Endothelial cell of umbilical vein (primary cell): Measurements from ENCODE around the gene CHST14. TPM values are rescaled to one million over a fixed set of nuclear protein-coding genes. Genes with fewer than 3 reads are reported as not detected.
"Not testable (repeated sequence)": the region's sequence is repeated elsewhere in the genome, so short reads cannot be mapped to it uniquely, and the experiment has no call there.

ENCODE experiments used
- BruUV-seq: library from RNA; stranded (reverse); fragments of 400-500 nt; replicated peaks from 2 replicates; lab custom pipeline; 2021; lab: Mats Ljungman, UMichigan
- CTCF ChIA-PET: fragments of 300-600, 350-600 bp; sonication (Branson Sonifier 250); formaldehyde crosslinking; loops from one replicate; lab custom pipeline; 2021; ENCODE audit warnings: antibody characterized with exemption, inconsistent platforms; lab: Charles Lee
- POLR2A ChIA-PET: fragments of 300-600, 350-600 bp; sonication (Branson Sonifier 250); formaldehyde crosslinking; loops from one replicate; lab custom pipeline; 2021; ENCODE audit warnings: antibody characterized with exemption, inconsistent platforms; lab: Charles Lee
- DNase-seq: peaks from one replicate; pipeline ENCODE4 v3.0.0-alpha.2; 2011; ENCODE audit warnings: low read depth, low spot score
- FAIRE-seq: peaks from 2 replicates; lab custom pipeline; 2011; peaks lifted over from hg19 to GRCh38; lab: Jason Lieb, UNC
- H2AFZ ChIP-seq: 2 replicates; pipeline ENCODE4 v1.6.0; 2012; ENCODE audit warnings: low read depth, low read length, control low read depth, inconsistent platforms
- H3K27ac ChIP-seq: 2 replicates; pipeline ENCODE4 v1.5.1; 2011; ENCODE audit warnings: low read depth, mild to moderate bottlenecking, control low read depth, low read length, moderate library complexity; ENCODE audit not compliant: insufficient read depth
- H3K27me3 ChIP-seq, 2 experiments: 2 replicates each; pipeline versions ENCODE4 v1.6.0 to v1.6.1; 2011; ENCODE audit warnings: low read length in 2 of 2, mixed read lengths in 1 of 2; ENCODE audit not compliant: control insufficient read depth in 2 of 2, insufficient read depth in 2 of 2
- H3K36me3 ChIP-seq, 2 experiments: 2 replicates in 1 of 2; 3 replicates in 1 of 2; pipeline ENCODE4 v1.5.1; 2011; ENCODE audit warnings: low read length in 2 of 2, mild to moderate bottlenecking in 1 of 2, moderate library complexity in 1 of 2; ENCODE audit not compliant: control insufficient read depth in 2 of 2, insufficient read depth in 2 of 2; ENCODE audit errors: extremely low read depth in 1 of 2
- H3K4me1 ChIP-seq: 3 replicates; pipeline ENCODE4 v1.5.1; 2011; ENCODE audit warnings: mild to moderate bottlenecking, low read length; ENCODE audit not compliant: control insufficient read depth, insufficient read depth; ENCODE audit errors: extremely low read depth
- H3K4me2 ChIP-seq: 2 replicates; pipeline ENCODE4 v1.6.1; 2011; ENCODE audit warnings: low read length, control low read depth, mixed read lengths; ENCODE audit not compliant: insufficient read depth
- H3K4me3 ChIP-seq, 3 experiments: fragments of 200-600 bp in 1 of 3; sonication (generic), shearing (Covaris generic) in 1 of 3; replicated peaks in 1 of 3; 2 replicates each; pipeline ENCODE4 v1.5.1; 2011 to 2016; ENCODE audit warnings: control low read depth in 3 of 3, low read length in 3 of 3, mild to moderate bottlenecking in 2 of 3, inconsistent platforms in 1 of 3, low read depth in 1 of 3, moderate library complexity in 1 of 3; ENCODE audit not compliant: insufficient read depth in 1 of 3
- H3K79me2 ChIP-seq: 2 replicates; pipeline ENCODE4 v1.6.0; 2012; ENCODE audit warnings: low read length, inconsistent platforms; ENCODE audit not compliant: control insufficient read depth, insufficient read depth
- H3K9ac ChIP-seq: replicated peaks from 2 replicates; pipeline ENCODE3; 2011; ENCODE audit warnings: low read length, control low read depth; ENCODE audit not compliant: insufficient read depth; ENCODE audit errors: extremely low read depth
- H3K9me1 ChIP-seq: replicated peaks from 3 replicates; pipeline ENCODE4 v1.6.0; 2011; ENCODE audit warnings: mild to moderate bottlenecking, low read length; ENCODE audit not compliant: control insufficient read depth, insufficient read depth; ENCODE audit errors: extremely low read depth
- H3K9me3 ChIP-seq: replicated peaks from 2 replicates; pipeline ENCODE4 v1.5.1; 2012; ENCODE audit warnings: low read length, inconsistent platforms; ENCODE audit not compliant: control insufficient read depth, insufficient read depth
- H4K20me1 ChIP-seq: replicated peaks from 2 replicates; pipeline ENCODE3; 2011; ENCODE audit warnings: mild to moderate bottlenecking, low read length; ENCODE audit not compliant: control insufficient read depth, insufficient read depth; ENCODE audit errors: extremely low read depth
- CTCF ChIP-seq, 2 donors: IDR thresholded peaks; 1 replicate in 1 of 2; 2 replicates in 1 of 2; pipeline ENCODE4 v1.5.1; 2011; ENCODE audit warnings: low read length in 2 of 2, mild to moderate bottlenecking in 2 of 2, moderate library complexity in 2 of 2, control low read depth in 1 of 2, inconsistent platforms in 1 of 2, low read depth in 1 of 2; ENCODE audit not compliant: insufficient read depth in 1 of 2; ENCODE audit errors: extremely low read depth in 1 of 2
- EZH2 ChIP-seq: IDR thresholded peaks from 2 replicates; pipeline ENCODE4 v1.6.1; 2012; ENCODE audit warnings: borderline replicate concordance, low read depth, mild to moderate bottlenecking, moderate library complexity, low read length, inconsistent platforms; ENCODE audit not compliant: severe bottlenecking
- FOS ChIP-seq: IDR thresholded peaks from 2 replicates; pipeline ENCODE4 v1.6.1; 2011; ENCODE audit warnings: mild to moderate bottlenecking, low read length, moderate library complexity, borderline replicate concordance; ENCODE audit not compliant: insufficient read depth
- GATA2 ChIP-seq: IDR thresholded peaks from 2 replicates; pipeline ENCODE4 v1.7.0; 2011; ENCODE audit warnings: low read depth, mild to moderate bottlenecking, moderate library complexity, mixed read lengths, low read length; ENCODE audit not compliant: insufficient read length, insufficient read depth
- JUN ChIP-seq: IDR thresholded peaks from 2 replicates; pipeline ENCODE4 v1.6.1; 2011; ENCODE audit warnings: borderline replicate concordance, low read depth; ENCODE audit not compliant: insufficient read length, insufficient read depth
- MYC ChIP-seq: IDR thresholded peaks from one replicate; pipeline ENCODE4 v1.6.1; 2011; ENCODE audit warnings: mild to moderate bottlenecking, low read depth, low read length
- POLR2A ChIP-seq: IDR thresholded peaks from 2 replicates; pipeline ENCODE4 v1.6.1; 2012; ENCODE audit warnings: low read depth, mild to moderate bottlenecking, control low read depth, low read length
- POLR2AphosphoS5 ChIP-seq: IDR thresholded peaks from 2 replicates; pipeline ENCODE4 v1.6.1; 2012; ENCODE audit warnings: low read depth, mild to moderate bottlenecking, control low read depth, low read length, moderate library complexity; ENCODE audit not compliant: insufficient read depth
- dilution Hi-C: fragments of 300-500 bp; cut with MboI; formaldehyde crosslinking; loops from one replicate; pipeline ENCODE4 v1.15.0; 2019; ENCODE audit warnings: low sequenced_read_pairs; ENCODE audit not compliant: extremely low pct_ligation_motif_present
- intact Hi-C: fragments of 100-400 bp; cut with micrococcal nuclease; formaldehyde crosslinking; loops from one replicate; pipeline ENCODE4 v1.10.0; 2022
- polyA plus RNA-seq, 4 experiments: library from polyadenylated mRNA; depleted of rRNA in 3 of 4; stranded (reverse) in 3 of 4; unstranded in 1 of 4; fragments of >200 nt; gene quantifications; 2 replicates each; pipeline versions ENCODE4 v1.2.1 to v1.2.3, GENCODE V29; 2011 to 2012; ENCODE audit warnings: missing spikeins in 1 of 4
- total RNA-seq: library from RNA; stranded (reverse); gene quantifications from 2 replicates; pipeline ENCODE4 v1.2.3, GENCODE V29; 2021
- TF ChIP-seq, protein P1 (sequence below): IDR thresholded peaks from 2 replicates; pipeline ENCODE4 v1.6.1; 2011; ENCODE audit not compliant: insufficient read depth, insufficient read length

The CHST14 gene
- total and polyA plus RNA-seq, 2 donors (not counting 3 experiments of a cell fraction or from before 2014, with no cell fraction given): 35.1 to 49.2 TPM

GRCh38 chr15:40452296-40453090 lies 18.3 kb upstream of the CHST14 start:
- H3K9me3 ChIP-seq: no peaks in the 10 kb centered on the region
- no peak for TF ChIP-seq GATA2
- TF ChIP-seq MYC: no peak
- TF ChIP-seq, protein P1, sequence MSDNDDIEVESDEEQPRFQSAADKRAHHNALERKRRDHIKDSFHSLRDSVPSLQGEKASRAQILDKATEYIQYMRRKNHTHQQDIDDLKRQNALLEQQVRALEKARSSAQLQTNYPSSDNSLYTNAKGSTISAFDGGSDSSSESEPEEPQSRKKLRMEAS: no peak
- no peak for TF ChIP-seq POLR2AphosphoS5
- TF ChIP-seq POLR2A: no peak
- no peak for TF ChIP-seq EZH2
- TF ChIP-seq CTCF (IDR thresholded peaks at IDR 0.05; ENCODE audit: extremely low read depth in 1 of 2, insufficient read depth in 1 of 2, low read depth in 1 of 2, low read length in 2 of 2): no peak
- no peak for TF ChIP-seq FOS
- no peak for TF ChIP-seq JUN
- FAIRE-seq: no peak
- no peaks in the 10 kb centered on the region for H3K27me3 ChIP-seq
- ChIA-PET POLR2A (no interaction called here), CTCF (interaction anchor here (2.0 kb wide), 1 partner anchor 173 kb away, joined by 5 read pairs; no protein-coding TSS in a partner anchor)
- no peak overlapping the region for H3K9ac ChIP-seq
- H3K4me1 ChIP-seq: no peaks in the 10 kb centered on the region
- peaks cover 3% of the 10 kb centered on the region for H4K20me1 ChIP-seq
- intact Hi-C loops: no loop called here
- dilution Hi-C loops: no loop called here
- H3K4me2 ChIP-seq: no peak overlapping the region
- no peak for DNase-seq
- no peak overlapping the region for H3K27ac ChIP-seq
- H3K4me3 ChIP-seq: no peak overlapping the region
- H3K9me1 ChIP-seq: no peaks in the 10 kb centered on the region
- H2AFZ ChIP-seq: no peak overlapping the region
- no TSS peak for BruUV-seq
- H3K36me3 ChIP-seq: no peaks in the 10 kb centered on the region
- H3K79me2 ChIP-seq: peaks cover 18% of the 10 kb centered on the region

DNA sequence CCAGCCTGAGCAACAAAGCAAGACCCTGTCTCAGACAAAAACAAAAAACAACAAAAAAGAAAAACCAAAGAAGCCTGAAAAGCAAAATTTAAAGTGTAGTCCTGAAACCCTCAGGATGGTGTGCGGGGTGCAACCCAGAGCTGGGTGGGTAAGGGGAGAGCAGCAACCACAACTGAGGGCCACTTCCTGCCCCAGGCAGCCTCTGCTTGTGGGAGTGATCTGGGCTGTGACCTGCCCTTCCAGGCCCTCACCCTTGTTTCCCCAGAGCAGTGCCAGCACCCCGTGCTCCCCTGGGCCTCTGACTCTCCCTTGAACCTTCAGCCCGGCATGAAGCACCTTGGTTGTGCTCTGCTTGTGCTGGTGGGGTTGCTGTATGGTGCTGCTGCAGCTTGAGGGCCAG lies 16.8 kb upstream of the CHST14 start:
- H3K9me1 ChIP-seq, H3K36me3 ChIP-seq, H2AFZ ChIP-seq, BruUV-seq, POLR2A ChIA-PET, H3K27ac ChIP-seq, DNase-seq, H3K4me2 ChIP-seq, H3K4me3 ChIP-seq, intact Hi-C loops, FAIRE-seq, H3K9me3 ChIP-seq, H3K9ac ChIP-seq, H4K20me1 ChIP-seq, dilution Hi-C loops, H3K27me3 ChIP-seq, H3K4me1 ChIP-seq: not testable (repeated sequence)
- CTCF ChIA-PET: interaction anchor here (1.2 to 1.5 kb wide), 4 partner anchors 10 to 51 kb away, joined by 3 to 5 read pairs (median 4); partner anchors contain the start of gene BAHD1
- H3K79me2 ChIP-seq: peaks cover 13% of the 10 kb centered on the region
